Raji (cell line): ENCODE data around the gene DFFB.
A peak's percentile ranks its signal among the peaks of the same experiment; 100 is the strongest.

Source experiments
- POLR2A ChIP-seq: IDR thresholded peaks from 2 replicates; pipeline ENCODE4 v1.6.1; 2011; ENCODE audit warnings: low read depth, low read length, control low read depth; ENCODE audit not compliant: insufficient read depth

Gene DFFB

GRCh38 chr1:3856923-3857790, at the start of gene DFFB, which contains the start of gene CEP104:
TSS of gene DFFB (plus strand) at chr1:3857476. CDS start at chr1:3857604, 128 bp downstream.
TSS of gene CEP104 (minus strand) at chr1:3857211. CDS start at chr1:3852407, 4,804 bp downstream.
- TF ChIP-seq POLR2A = peak; percentile 90

DNA sequence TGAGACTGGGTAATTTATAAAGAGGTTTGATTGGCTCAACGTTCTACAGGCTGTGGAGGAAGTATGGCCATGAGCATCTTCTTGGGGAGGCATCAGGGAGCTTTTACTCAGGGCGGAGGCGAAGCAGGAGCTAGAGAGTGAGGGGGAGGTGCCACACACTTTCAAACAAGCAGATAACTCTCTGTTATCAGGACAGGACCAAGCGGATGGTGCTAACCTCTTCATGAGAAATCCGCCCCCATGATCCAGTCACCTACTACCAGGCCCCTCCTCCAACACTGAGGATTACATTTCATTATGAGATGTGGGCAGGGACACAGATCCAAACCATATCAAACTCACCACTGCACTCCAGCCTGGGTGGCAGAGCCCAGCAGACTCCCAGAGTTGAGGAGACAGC, 49.5 kb upstream of the DFFB start:
- no peak for TF ChIP-seq POLR2A

GRCh38 chr1:3809680-3810079, 47.6 kb upstream of the DFFB start:
- no peak for TF ChIP-seq POLR2A

GRCh38 chr1:3811595-3811911, 45.7 kb upstream of the DFFB start:
- TF ChIP-seq POLR2A = no peak

DNA sequence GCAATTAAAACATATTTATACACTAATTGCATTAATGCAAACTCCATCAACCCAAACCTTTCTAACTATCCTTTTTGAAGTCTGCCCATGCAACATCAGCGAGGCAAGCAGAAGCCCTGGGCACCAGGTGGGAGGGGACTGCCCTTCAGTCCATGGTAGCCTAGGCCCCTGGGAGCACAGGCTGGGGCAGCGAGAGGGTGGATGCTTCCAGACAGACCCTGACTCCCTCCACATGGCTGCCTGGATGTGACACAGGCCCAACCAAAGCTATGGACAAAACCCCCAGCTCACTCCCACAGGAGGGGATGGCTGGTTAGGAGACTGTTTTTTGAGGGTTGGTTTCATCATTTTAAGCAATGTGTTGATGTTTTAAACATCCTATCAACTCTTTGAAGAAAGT, 43.2 kb upstream of the DFFB start:
- TF ChIP-seq POLR2A = no peak

GRCh38 chr1:3814771-3815561, 42.3 kb upstream of the DFFB start:
- TF ChIP-seq POLR2A = no peak

DNA sequence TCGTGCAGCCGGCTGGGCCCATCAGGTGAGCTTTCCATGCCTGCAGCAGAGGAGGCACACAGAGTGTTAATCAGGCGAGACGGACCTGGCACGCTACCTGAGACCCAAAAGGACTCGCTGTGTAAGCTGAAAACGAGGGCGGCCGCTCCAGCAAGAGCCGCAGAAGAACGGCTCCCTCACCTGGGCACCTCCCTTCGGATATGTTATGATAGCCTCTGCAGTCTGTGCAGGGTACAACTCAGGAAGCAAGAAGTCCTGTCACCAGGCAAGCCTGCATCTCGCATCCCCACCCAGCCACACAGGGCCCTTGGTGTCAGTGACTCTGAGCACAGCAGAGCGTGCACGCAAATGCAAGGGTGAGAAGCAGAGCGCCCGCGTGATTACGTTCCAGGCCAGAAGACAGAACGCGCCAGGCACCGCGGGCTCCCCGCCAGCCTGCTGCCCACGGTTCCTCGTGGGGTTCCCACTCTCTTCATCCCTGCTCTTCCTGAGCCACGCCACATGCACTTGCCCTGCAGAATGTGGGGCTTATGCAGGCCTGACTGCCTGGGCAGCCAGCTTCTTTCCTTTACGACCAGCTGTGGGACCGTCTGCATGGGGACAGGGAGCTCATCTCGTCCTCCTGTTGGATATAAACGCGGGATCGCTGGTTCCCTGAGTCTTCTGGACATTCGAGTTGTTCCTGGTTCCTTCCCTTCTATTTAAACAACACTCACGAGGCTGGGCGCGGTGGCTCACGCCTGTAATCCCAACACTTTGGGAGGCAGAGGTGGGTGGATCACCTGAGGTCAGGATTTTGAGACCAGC, 40.7 kb upstream of the DFFB start:
- TF ChIP-seq POLR2A = no peak

GRCh38 chr1:3817138-3817740, 40.0 kb upstream of the DFFB start:
- no peak for TF ChIP-seq POLR2A

- no peak for TF ChIP-seq POLR2A
These were observed 39.3 kb upstream of the DFFB start for GRCh38 chr1:3817821-3818597.

GRCh38 chr1:3819771-3820200, 37.5 kb upstream of the DFFB start:
- TF ChIP-seq POLR2A = no peak

DNA sequence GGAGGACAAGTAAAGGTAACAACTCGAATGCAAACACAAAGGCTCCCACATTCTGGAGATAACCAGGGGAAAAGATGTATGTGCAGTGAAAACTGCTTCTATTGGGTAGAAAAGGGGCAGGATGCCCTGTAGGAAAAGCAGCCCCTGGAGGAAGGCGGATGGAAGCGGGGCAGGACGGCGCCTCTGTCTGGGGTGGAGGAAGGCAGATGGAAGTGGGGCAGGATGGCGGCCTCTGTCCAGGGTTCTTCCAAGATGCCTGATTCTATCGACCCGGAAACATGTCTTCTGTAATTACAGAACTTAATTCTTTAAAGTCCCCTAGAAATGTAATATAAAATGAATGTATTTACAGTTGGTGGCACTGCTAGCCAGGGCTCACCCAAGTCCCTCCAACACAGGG, 37.0 kb upstream of the DFFB start:
- TF ChIP-seq POLR2A = no peak

DNA sequence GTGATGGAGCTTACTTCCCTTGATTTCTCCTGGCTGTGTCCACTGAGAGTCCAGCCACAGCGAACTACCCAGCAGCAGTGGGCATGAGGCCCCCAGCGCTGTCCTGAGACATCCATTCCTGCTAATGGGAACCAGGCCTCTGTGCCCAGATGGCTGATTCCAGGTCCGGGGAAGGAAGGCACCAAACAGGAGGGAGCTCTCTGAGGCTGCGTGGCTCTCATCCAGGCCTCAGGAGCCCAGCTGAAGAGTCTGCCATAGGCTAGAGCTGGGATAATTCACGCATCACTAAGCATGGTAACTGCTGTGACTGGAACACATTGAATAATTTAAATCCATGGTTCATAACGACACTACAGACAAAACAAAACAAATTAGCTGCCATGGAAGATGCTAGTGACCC, 36.3 kb upstream of the DFFB start:
- TF ChIP-seq POLR2A = no peak

DNA sequence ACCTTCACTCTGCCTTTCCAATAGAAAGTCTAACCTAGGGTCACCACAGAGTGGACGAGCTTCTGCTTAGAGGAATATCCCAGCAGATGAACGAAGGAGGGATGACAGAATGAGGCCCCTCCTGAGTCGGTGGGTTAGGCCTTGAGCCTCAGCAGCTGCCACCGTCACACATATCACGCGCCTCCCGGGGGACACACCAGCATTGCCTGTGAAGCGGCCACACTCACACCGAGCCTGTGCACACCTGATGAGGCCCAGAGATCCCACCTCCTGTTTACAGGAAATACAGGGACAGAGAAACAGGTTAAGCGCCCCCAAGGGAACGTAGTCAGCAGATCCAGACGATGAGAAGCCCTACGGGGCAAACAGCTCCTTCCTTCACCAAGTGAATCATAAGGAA, 35.8 kb upstream of the DFFB start:
- no peak for TF ChIP-seq POLR2A

GRCh38 chr1:3821908-3822307, 35.4 kb upstream of the DFFB start:
- TF ChIP-seq POLR2A = no peak
